Ishikawa (cell line): ENCODE measurements around the gene CIC.
A peak's percentile ranks its signal among the peaks of the same experiment; 100 is the strongest.

Experiments used
- CEBPB ChIP-seq: IDR thresholded peaks from 2 replicates; pipeline ENCODE4 v1.6.1; 2012
- CREB1 ChIP-seq: IDR thresholded peaks from 2 replicates; pipeline ENCODE4 v1.6.1; 2012; ENCODE audit warnings: low read depth
- EGR1 ChIP-seq: IDR thresholded peaks from 2 replicates; pipeline ENCODE4 v1.6.1; 2012
- EP300 ChIP-seq: IDR thresholded peaks from 2 replicates; pipeline ENCODE4 v1.6.1; 2012; ENCODE audit warnings: borderline replicate concordance
- FOXM1 ChIP-seq: IDR thresholded peaks from 2 replicates; pipeline ENCODE4 v1.6.1; 2012; ENCODE audit warnings: low read depth, borderline replicate concordance
- NFIC ChIP-seq: IDR thresholded peaks from 2 replicates; pipeline ENCODE4 v1.6.1; 2012
- RAD21 ChIP-seq: IDR thresholded peaks from 2 replicates; pipeline ENCODE4 v1.6.1; 2012; ENCODE audit warnings: low read depth
- REST ChIP-seq: IDR thresholded peaks from 2 replicates; pipeline ENCODE4 v1.6.1; 2012; ENCODE audit warnings: low read depth, mild to moderate bottlenecking
- TAF1 ChIP-seq: IDR thresholded peaks from 2 replicates; pipeline ENCODE4 v1.6.1; 2012; ENCODE audit warnings: low read depth, mild to moderate bottlenecking
- TCF12 ChIP-seq: IDR thresholded peaks from 2 replicates; pipeline ENCODE4 v1.6.1; 2012; ENCODE audit warnings: low read depth
- TEAD4 ChIP-seq: IDR thresholded peaks from 2 replicates; pipeline ENCODE4 v1.6.1; 2012
- USF1 ChIP-seq: IDR thresholded peaks from 2 replicates; pipeline ENCODE4 v1.6.1; 2012
- YY1 ChIP-seq: IDR thresholded peaks from 2 replicates; pipeline ENCODE4 v1.6.1; 2012; ENCODE audit warnings: low read depth
- ZBTB7A ChIP-seq: IDR thresholded peaks from 2 replicates; pipeline ENCODE4 v1.6.1; 2012; ENCODE audit warnings: low read depth
- TF ChIP-seq, protein P1 (sequence below): IDR thresholded peaks from 2 replicates; pipeline ENCODE4 v1.6.1; 2012

CIC gene

DNA sequence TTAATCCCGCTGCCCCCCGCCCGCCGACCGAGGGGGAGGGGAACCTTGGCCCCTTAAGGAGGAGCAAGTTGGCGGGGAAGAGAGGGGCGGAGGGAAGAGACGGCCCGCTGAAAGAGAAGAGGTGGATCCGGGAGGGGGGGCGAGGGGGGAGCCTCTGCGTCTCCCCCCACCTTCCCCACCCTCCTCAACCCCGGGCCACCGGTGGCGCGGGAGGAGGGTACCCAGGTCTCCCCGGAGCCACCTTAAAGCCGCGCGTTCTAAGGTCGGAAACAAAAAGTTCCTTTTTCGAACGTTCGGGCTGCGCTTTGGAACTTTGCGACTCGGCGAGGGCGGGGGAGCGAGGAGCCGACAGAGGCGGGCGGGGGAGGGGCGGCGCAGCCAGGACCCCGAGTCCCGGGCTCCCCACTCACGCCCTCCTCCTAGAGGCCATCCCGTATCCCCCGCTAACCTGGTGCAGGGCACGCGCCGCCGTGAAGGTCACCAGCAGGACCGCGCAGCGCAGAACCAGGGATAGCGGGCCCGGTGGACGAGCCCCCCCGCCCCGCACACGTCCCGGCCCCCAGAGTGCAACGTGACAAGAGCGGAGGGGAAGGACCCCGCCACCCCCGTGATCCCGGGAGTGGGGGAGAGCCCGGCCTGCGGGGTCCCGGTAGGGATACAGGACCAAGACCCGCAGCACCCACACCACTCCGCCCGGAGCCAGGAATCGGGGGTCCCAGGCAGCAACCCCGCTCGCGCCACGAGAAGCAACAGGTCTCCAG is 14.8 kb upstream of the CIC start:
- TF ChIP-seq REST: no peak
- peak; percentile 81 for TF ChIP-seq ZBTB7A

- no peak for TF ChIP-seq CEBPB
- TF ChIP-seq TEAD4: no peak
- TF ChIP-seq RAD21: no peak
- TF ChIP-seq USF1: no peak
- TF ChIP-seq EGR1: peak; percentile 97
- peak; percentile 60 for TF ChIP-seq TAF1
- TF ChIP-seq FOXM1: no peak
- TF ChIP-seq CREB1: peak; percentile 65
- no peak for TF ChIP-seq ZBTB7A
- no peak for TF ChIP-seq NFIC
- peak; percentile 34; the same call in 1 of the 2 replicates for TF ChIP-seq TCF12
- TF ChIP-seq, protein P1, sequence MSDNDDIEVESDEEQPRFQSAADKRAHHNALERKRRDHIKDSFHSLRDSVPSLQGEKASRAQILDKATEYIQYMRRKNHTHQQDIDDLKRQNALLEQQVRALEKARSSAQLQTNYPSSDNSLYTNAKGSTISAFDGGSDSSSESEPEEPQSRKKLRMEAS: peak; percentile 16; the same call in 1 of the 2 replicates
- TF ChIP-seq YY1: no peak
- no peak for TF ChIP-seq REST
- no peak; the same call in 1 of the 2 replicates for TF ChIP-seq EP300
Measured at GRCh38 chr19:42254850-42255765, 13.9 kb upstream of the CIC start, which contains the start of gene ERF. TSS of gene ERF (minus strand) at chr19:42255128. CDS start at chr19:42254999, 129 bp downstream.

GRCh38 chr19:42255766-42256745 is 13.0 kb upstream of the CIC start:
- TF ChIP-seq USF1: no peak
- TF ChIP-seq NFIC: no peak
- no peak for TF ChIP-seq REST
- no peak for TF ChIP-seq RAD21
- no peak for TF ChIP-seq TAF1
- TF ChIP-seq CEBPB: no peak
- no peak for TF ChIP-seq TEAD4
- TF ChIP-seq FOXM1: no peak
- TF ChIP-seq, protein P1: no peak
- TF ChIP-seq CREB1: no peak
- TF ChIP-seq TCF12: no peak
- no peak for TF ChIP-seq YY1
